ENCODE measurements around the gene DNAH14.

DNA sequence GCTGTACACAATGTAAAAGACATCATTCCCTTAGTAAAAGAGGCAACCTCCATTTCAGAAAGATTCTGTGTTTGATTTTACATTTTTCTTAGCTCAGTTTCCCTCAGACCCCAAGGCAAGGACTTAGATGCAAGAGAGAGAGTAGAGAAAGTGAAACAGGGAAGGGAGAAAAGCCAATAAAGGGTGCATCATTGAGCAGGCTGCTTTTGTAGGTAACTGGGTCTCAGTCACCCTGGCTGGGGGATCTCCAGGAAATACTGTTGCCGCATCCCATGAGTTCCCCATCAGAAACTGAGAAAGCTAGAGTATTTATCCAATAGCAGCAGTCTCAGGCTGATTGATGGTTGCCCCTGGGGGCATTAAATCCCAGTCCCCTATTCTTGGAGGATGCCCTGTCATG lies 23.1 kb upstream of the DNAH14 start:
- TF ChIP-seq, protein P1, sequence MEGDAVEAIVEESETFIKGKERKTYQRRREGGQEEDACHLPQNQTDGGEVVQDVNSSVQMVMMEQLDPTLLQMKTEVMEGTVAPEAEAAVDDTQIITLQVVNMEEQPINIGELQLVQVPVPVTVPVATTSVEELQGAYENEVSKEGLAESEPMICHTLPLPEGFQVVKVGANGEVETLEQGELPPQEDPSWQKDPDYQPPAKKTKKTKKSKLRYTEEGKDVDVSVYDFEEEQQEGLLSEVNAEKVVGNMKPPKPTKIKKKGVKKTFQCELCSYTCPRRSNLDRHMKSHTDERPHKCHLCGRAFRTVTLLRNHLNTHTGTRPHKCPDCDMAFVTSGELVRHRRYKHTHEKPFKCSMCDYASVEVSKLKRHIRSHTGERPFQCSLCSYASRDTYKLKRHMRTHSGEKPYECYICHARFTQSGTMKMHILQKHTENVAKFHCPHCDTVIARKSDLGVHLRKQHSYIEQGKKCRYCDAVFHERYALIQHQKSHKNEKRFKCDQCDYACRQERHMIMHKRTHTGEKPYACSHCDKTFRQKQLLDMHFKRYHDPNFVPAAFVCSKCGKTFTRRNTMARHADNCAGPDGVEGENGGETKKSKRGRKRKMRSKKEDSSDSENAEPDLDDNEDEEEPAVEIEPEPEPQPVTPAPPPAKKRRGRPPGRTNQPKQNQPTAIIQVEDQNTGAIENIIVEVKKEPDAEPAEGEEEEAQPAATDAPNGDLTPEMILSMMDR (IDR thresholded peaks at IDR 0.05 in 2 of 3, conservative IDR thresholded peaks at IDR 0.05 in 1 of 3; ENCODE audit: control insufficient read depth in 2 of 3, extremely low read depth in 1 of 3, insufficient read depth in 1 of 3, low read depth in 3 of 3, low read length in 3 of 3): no peak
- TF ChIP-seq IKZF1 (conservative IDR thresholded peaks at IDR 0.05): no peak
- TF ChIP-seq, protein P2, sequence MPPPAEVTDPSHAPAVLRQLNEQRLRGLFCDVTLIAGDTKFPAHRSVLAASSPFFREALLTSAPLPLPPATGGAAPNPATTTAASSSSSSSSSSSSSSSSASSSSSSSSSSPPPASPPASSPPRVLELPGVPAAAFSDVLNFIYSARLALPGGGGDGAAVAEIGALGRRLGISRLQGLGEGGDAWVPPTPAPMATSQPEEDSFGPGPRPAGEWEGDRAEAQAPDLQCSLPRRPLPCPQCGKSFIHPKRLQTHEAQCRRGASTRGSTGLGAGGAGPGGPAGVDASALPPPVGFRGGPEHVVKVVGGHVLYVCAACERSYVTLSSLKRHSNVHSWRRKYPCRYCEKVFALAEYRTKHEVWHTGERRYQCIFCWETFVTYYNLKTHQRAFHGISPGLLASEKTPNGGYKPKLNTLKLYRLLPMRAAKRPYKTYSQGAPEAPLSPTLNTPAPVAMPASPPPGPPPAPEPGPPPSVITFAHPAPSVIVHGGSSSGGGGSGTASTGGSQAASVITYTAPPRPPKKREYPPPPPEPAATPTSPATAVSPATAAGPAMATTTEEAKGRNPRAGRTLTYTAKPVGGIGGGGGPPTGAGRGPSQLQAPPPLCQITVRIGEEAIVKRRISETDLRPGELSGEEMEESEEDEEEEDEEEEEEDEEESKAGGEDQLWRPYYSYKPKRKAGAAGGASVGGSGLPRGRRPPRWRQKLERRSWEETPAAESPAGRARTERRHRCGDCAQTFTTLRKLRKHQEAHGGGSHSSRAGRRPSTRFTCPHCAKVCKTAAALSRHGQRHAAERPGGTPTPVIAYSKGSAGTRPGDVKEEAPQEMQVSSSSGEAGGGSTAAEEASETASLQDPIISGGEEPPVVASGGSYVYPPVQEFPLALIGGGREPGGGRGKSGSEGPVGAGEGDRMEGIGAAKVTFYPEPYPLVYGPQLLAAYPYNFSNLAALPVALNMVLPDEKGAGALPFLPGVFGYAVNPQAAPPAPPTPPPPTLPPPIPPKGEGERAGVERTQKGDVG (CRISPR knock-in tag; IDR thresholded peaks at IDR 0.05): no peak
- no peak for TF ChIP-seq LARP7 (IDR thresholded peaks at IDR 0.05)
- no peak for TF ChIP-seq BMI1 (IDR thresholded peaks at IDR 0.05; ENCODE audit: borderline replicate concordance)

All from GM12878 (cell line).